Measurements from ENCODE around the gene GUCY1A1.

The GUCY1A1 gene

GRCh38 chr4:155734951-155735350 lies 68.3 kb downstream of the GUCY1A1 start:
- TF ChIP-seq ZFP3 (CRISPR knock-in tag; IDR thresholded peaks at IDR 0.05) (no peak), ZNF70 (CRISPR knock-in tag; IDR thresholded peaks at IDR 0.05) (no peak), CSRNP3 (CRISPR knock-in tag; IDR thresholded peaks at IDR 0.05) (no peak), OSR1 (CRISPR knock-in tag; IDR thresholded peaks at IDR 0.05) (no peak), CSDC2 (CRISPR knock-in tag; IDR thresholded peaks at IDR 0.05) (no peak), TCF4 (CRISPR knock-in tag; IDR thresholded peaks at IDR 0.05; ENCODE audit: borderline replicate concordance) (no peak), PPARA (CRISPR knock-in tag; IDR thresholded peaks at IDR 0.05; ENCODE audit: borderline replicate concordance) (no peak), ZC3H10 (CRISPR knock-in tag; IDR thresholded peaks at IDR 0.05) (no peak), GLIS3 (CRISPR knock-in tag; IDR thresholded peaks at IDR 0.05) (no peak), ISL1 (CRISPR knock-in tag; IDR thresholded peaks at IDR 0.05) (no peak), ESRRG (CRISPR knock-in tag; IDR thresholded peaks at IDR 0.05) (no peak), ZNF565 (CRISPR knock-in tag; conservative IDR thresholded peaks at IDR 0.05; ENCODE audit: low read depth) (no peak), TOX (CRISPR knock-in tag; IDR thresholded peaks at IDR 0.05; ENCODE audit: borderline replicate concordance) (no peak), SNAI2 (CRISPR knock-in tag; IDR thresholded peaks at IDR 0.05) (no peak), TSHZ2 (CRISPR knock-in tag; IDR thresholded peaks at IDR 0.05) (no peak), POU6F1 (CRISPR knock-in tag; IDR thresholded peaks at IDR 0.05; ENCODE audit: borderline replicate concordance, low read depth) (no peak), PATZ1 (CRISPR knock-in tag; IDR thresholded peaks at IDR 0.05; ENCODE audit: borderline replicate concordance) (no peak), RARB (CRISPR knock-in tag; IDR thresholded peaks at IDR 0.05) (no peak)
- no peak for ATAC-seq

GRCh38 chr4:155735496-155735895 lies 68.8 kb downstream of the GUCY1A1 start:
- no peak for TF ChIP-seq ZC3H10 (CRISPR knock-in tag; IDR thresholded peaks at IDR 0.05)
- TF ChIP-seq ZFP30 (CRISPR knock-in tag; IDR thresholded peaks at IDR 0.05) = no peak
- no peak for TF ChIP-seq ARNTL (CRISPR knock-in tag; IDR thresholded peaks at IDR 0.05; ENCODE audit: borderline replicate concordance, low read depth)
- TF ChIP-seq GLIS3 (CRISPR knock-in tag; IDR thresholded peaks at IDR 0.05) = no peak
- TF ChIP-seq ISL1 (CRISPR knock-in tag; IDR thresholded peaks at IDR 0.05) = no peak
- TF ChIP-seq TSHZ2 (CRISPR knock-in tag; IDR thresholded peaks at IDR 0.05) = no peak
- no peak for TF ChIP-seq CREB5 (CRISPR knock-in tag; IDR thresholded peaks at IDR 0.05; ENCODE audit: low read depth)
- no peak for TF ChIP-seq CSRNP3 (CRISPR knock-in tag; IDR thresholded peaks at IDR 0.05)
- no peak for TF ChIP-seq ZNF565 (CRISPR knock-in tag; conservative IDR thresholded peaks at IDR 0.05; ENCODE audit: low read depth)
- no peak for TF ChIP-seq TCF4 (CRISPR knock-in tag; IDR thresholded peaks at IDR 0.05; ENCODE audit: borderline replicate concordance)
- no peak for TF ChIP-seq TOX (CRISPR knock-in tag; IDR thresholded peaks at IDR 0.05; ENCODE audit: borderline replicate concordance)
- TF ChIP-seq ESRRG (CRISPR knock-in tag; IDR thresholded peaks at IDR 0.05) = no peak
- no peak for TF ChIP-seq ZNF8 (CRISPR knock-in tag; IDR thresholded peaks at IDR 0.05)
- TF ChIP-seq SNAI2 (CRISPR knock-in tag; IDR thresholded peaks at IDR 0.05) = no peak
- TF ChIP-seq PATZ1 (CRISPR knock-in tag; IDR thresholded peaks at IDR 0.05; ENCODE audit: borderline replicate concordance) = no peak
- ATAC-seq = no peak

Measured in SK-N-SH treated with all-trans-retinoic acid at 6 μM for 48 hours (cell line).